ENCODE data around the gene UBR2. TPM values are rescaled to one million over a fixed set of nuclear protein-coding genes. Genes with fewer than 3 reads are reported as not detected.
"Not testable (repeated sequence)": the region's sequence is repeated elsewhere in the genome, so short reads cannot be mapped to it uniquely, and the experiment has no call there.

UBR2 gene
- total RNA-seq, 2 donors from 2014 or later: 35.1 to 40.7 TPM

DNA sequence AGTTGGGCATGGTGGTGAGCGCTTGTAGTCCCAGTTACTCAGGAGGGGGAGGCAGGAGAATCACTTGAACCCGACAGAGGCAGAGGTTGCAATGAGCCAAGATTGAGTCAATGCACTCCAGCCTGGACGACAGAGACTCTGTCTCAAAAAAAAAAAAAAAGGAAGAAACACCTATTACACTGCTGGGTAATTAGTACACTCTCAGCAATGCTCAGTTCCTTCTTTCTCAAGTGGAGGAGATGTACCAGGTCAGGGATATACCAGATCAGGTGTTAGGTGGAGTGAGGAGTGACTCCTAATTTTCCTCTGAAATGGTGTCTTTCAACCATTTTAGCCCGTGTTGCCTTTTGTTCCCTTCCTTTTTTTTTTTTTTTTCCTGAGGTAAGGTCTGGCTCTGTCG lies 30.0 kb upstream of the UBR2 start:
- H3K4me3 Mint-ChIP-seq: no peak overlapping the region

DNA sequence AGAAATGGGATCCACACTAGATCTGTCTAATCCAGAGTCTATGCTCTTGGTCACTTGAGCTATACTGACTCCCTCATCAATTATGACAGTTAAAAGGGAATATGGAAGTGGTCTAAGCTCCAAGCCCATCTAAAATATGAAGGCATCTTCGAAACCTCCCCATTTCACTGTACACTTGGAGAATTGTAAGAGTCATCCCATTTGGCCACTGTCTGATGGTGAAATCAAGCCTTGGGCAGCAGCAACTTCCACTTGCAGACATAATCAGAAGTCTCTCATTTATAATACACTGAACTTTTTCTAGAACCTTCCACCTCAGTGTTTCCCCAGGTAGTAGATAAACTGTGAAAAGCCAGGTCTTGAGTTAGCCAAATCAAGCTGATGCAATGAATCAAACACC lies 26.3 kb upstream of the UBR2 start:
- H3K36me3 Mint-ChIP-seq (ENCODE audit: low read depth): no peaks in the 10 kb centered on the region

More for the DNA sequence above, 30.0 kb upstream of the UBR2 start:
- H3K36me3 Mint-ChIP-seq (ENCODE audit: low read depth): no peaks in the 10 kb centered on the region
- no peaks in the 10 kb centered on the region for H3K9me3 ChIP-seq (ENCODE audit: control insufficient read depth, low read length, poor library complexity, severe bottlenecking)
- H3K4me1 Mint-ChIP-seq: no peaks in the 10 kb centered on the region
- H3K27me3 Mint-ChIP-seq: no peaks in the 10 kb centered on the region
- DNase-seq (no peak), ATAC-seq (no peak)
- no peak overlapping the region for H3K27ac Mint-ChIP-seq

DNA sequence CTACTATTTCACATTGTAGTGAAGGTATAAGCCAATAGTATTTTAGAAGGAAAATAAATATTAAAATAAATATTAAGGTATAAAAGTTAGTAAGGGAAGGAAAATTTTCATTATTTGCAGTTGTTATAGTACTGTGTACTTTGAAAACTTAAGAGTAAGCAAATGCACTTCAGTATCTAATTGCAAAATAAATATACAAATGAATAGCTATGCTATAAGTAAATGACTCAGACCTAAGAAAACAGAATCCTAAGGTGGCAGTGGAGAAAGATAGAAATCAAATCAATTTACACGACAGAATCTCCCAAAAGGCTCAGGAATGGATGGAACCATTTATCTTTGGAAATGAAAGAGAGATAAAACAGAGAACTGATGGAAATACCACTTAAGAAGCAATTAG lies 24.7 kb upstream of the UBR2 start:
- Mint-ChIP-seq H3K27me3 (peaks cover 11% of the 10 kb centered on the region), H3K4me3 (no peak overlapping the region), H3K36me3 (ENCODE audit: low read depth) (no peaks in the 10 kb centered on the region), H3K27ac (no peak overlapping the region), H3K4me1 (no peaks in the 10 kb centered on the region)
- DNase-seq (no peak), ATAC-seq (no peak)
- H3K9me3 ChIP-seq (ENCODE audit: control insufficient read depth, low read length, poor library complexity, severe bottlenecking): no peaks in the 10 kb centered on the region

More for the DNA sequence above, 26.3 kb upstream of the UBR2 start:
- no peak for ATAC-seq
- Mint-ChIP-seq H3K4me3 (no peak overlapping the region), H3K27me3 (peaks cover 11% of the 10 kb centered on the region), H3K4me1 (no peaks in the 10 kb centered on the region), H3K27ac (no peak overlapping the region)
- no peak for DNase-seq
- no peaks in the 10 kb centered on the region for H3K9me3 ChIP-seq (ENCODE audit: control insufficient read depth, low read length, poor library complexity, severe bottlenecking)

DNA sequence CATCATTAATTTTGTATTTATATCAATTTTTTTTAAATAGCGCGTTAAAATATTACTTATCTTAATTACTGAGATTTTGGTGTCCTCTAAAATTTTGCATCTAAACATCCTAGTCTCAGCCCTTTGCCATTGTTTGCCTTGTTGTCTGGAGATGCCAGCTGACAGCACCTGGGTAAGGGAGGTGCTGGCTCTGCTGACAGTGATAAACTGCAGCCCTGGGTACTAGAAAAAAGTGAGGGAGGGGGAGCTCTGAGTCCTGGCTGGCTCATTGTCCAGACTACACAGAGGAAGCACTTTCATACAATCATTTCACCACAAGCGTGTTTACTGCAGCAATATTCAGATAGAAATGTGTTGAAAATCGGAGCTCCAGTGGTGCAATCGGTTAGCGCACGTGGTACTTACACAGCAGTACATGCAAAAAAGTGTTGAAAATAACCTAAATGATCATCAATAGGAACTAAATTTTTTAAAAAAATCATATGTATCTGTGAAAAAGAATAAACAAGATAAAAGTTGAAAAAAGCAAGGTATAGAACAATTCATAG lies 18.5 kb upstream of the UBR2 start:
- Mint-ChIP-seq H3K4me1 (peaks cover 6% of the 10 kb centered on the region), H3K27me3 (peaks cover 17% of the 10 kb centered on the region), H3K27ac (no peak overlapping the region)

DNA sequence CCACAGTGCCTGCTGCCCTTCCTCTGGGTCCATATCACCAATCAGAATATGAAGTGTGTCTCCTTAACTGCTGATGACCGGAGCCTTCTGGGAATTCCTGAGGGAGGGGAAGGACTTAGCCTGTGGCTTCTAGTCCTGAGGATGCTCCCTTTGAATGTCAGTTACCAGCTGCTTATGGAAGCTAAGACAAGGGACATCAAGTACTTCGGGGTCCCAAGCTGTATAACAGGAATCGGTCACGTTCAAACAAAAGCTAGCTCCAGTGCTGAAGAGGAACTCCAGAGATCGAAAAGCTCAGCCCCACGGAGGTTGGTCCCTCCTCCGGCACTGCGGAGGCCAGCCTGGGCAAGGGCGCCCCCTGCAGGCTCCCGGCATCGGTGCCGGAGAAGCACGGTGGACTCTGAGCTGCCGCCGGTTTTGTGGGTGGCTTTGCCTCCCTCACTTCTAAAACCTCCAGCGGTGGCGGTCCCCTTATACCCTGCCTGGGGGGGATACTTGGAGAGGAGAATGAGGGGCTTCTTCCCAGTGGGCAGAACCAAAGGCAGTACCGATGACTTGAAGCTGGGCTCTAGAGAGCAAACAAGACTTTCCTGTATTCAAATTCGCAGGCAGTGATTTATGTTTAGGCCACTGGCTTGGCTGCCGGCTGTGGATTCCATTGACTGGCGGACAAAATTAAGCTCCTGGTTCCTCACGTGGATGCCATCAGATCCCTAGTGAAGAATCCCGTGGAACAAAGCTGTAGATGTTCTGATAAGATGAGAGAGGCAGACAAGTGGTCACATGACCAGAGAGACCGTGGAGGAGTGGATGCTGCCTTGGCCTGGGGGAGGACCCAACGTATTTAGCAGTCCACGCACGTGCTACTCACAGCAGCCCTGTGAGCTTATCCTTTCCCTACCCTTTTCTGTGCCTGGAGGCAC lies 16.2 kb upstream of the UBR2 start:
- DNase-seq (peak; percentile 76 to 93 (median 81)), ATAC-seq (peak; percentile 99)
- H3K4me1 Mint-ChIP-seq: peaks cover 6% of the 10 kb centered on the region
- peak overlapping the region; percentile 78 for H3K27ac Mint-ChIP-seq
- peaks cover 14% of the 10 kb centered on the region for H3K27me3 Mint-ChIP-seq
- peak overlapping the region; percentile 53 for H3K4me3 Mint-ChIP-seq
- H3K9me3 ChIP-seq (ENCODE audit: control insufficient read depth, low read length, poor library complexity, severe bottlenecking): no peaks in the 10 kb centered on the region
- no peaks in the 10 kb centered on the region for H3K36me3 Mint-ChIP-seq (ENCODE audit: low read depth)

More for the DNA sequence above, 18.5 kb upstream of the UBR2 start:
- no peaks in the 10 kb centered on the region for H3K36me3 Mint-ChIP-seq (ENCODE audit: low read depth)
- H3K4me3 Mint-ChIP-seq: no peak overlapping the region
- DNase-seq: no peak
- ATAC-seq: no peak
- H3K9me3 ChIP-seq (ENCODE audit: control insufficient read depth, low read length, poor library complexity, severe bottlenecking): no peaks in the 10 kb centered on the region

DNA sequence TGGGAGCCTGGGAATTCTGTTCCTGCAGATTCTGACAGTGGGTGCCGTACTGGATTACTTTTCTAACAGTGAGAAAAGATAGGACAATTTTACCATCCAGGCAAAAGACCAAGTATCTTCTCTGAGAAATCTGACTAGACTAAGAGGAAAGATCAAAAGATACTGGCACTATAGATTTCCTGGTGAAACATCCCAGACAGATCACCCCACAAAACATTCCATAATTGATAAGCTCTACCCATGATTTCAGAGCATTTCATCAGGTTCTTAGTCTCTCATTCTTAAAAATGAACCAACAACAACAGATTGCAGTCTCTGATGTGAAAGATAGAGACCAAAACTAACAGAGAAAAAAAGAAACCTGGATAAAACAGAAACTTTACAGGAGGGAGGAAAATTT lies 13.6 kb upstream of the UBR2 start:
- peaks cover 14% of the 10 kb centered on the region for H3K27me3 Mint-ChIP-seq
- no peak overlapping the region for H3K4me3 Mint-ChIP-seq
- peaks cover 11% of the 10 kb centered on the region for H3K4me1 Mint-ChIP-seq
- no peak for DNase-seq
- H3K36me3 Mint-ChIP-seq (ENCODE audit: low read depth): no peaks in the 10 kb centered on the region
- no peak for ATAC-seq
- no peak overlapping the region for H3K27ac Mint-ChIP-seq
- no peaks in the 10 kb centered on the region for H3K9me3 ChIP-seq (ENCODE audit: control insufficient read depth, low read length, poor library complexity, severe bottlenecking)

DNA sequence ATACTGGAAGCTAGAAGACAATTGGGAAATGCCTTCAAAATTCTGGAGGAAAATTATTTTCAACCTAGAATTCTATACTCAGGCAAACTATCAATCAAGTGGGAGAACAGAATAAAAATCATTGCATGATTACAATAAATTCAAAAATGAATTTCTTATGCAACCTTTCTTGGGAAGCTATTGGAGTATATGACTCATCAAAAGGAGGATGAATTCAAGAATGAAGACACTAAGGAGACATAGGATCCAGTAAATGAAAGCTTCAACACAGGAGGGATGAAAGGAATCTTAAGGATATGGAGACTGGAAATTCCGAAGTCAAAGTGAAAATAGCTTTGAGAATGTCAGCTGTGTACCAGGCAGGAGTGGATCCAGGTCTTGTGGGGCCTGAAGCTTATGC lies 12.6 kb upstream of the UBR2 start:
- H3K4me1 Mint-ChIP-seq: peaks cover 11% of the 10 kb centered on the region
- no peaks in the 10 kb centered on the region for H3K9me3 ChIP-seq (ENCODE audit: control insufficient read depth, low read length, poor library complexity, severe bottlenecking)
- H3K27ac Mint-ChIP-seq: no peak overlapping the region

DNA sequence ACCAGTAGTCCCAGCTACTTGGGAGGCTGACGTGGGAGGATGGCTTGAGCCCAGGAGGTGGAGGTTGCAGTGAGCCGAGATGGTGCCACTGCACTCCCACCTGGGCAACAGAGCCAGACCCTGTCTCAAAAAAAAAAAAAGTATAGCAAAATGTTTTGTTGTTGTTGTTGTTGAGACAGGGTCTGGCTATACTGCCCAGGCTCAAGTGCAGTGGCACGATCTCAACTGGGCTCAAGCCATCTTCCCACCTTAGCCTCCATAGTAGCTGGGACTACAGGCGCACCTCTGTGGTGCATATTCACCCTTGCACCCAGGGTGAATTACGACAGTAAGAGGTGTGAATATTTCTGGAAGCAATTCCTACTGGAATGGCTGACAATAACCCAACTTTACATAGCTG lies 11.4 kb upstream of the UBR2 start:
- H3K27me3 Mint-ChIP-seq: peaks cover 14% of the 10 kb centered on the region
- H3K4me1 Mint-ChIP-seq: peaks cover 11% of the 10 kb centered on the region
- H3K4me3 Mint-ChIP-seq: no peak overlapping the region
- no peak overlapping the region for H3K27ac Mint-ChIP-seq
- ATAC-seq: no peak
- no peak for DNase-seq
- H3K9me3 ChIP-seq (ENCODE audit: control insufficient read depth, low read length, poor library complexity, severe bottlenecking): no peaks in the 10 kb centered on the region
- no peaks in the 10 kb centered on the region for H3K36me3 Mint-ChIP-seq (ENCODE audit: low read depth)

More for the DNA sequence above, 12.6 kb upstream of the UBR2 start:
- Mint-ChIP-seq H3K27me3 (peaks cover 14% of the 10 kb centered on the region), H3K36me3 (ENCODE audit: low read depth) (no peaks in the 10 kb centered on the region), H3K4me3 (no peak overlapping the region)
- DNase-seq: no peak
- no peak for ATAC-seq

DNA sequence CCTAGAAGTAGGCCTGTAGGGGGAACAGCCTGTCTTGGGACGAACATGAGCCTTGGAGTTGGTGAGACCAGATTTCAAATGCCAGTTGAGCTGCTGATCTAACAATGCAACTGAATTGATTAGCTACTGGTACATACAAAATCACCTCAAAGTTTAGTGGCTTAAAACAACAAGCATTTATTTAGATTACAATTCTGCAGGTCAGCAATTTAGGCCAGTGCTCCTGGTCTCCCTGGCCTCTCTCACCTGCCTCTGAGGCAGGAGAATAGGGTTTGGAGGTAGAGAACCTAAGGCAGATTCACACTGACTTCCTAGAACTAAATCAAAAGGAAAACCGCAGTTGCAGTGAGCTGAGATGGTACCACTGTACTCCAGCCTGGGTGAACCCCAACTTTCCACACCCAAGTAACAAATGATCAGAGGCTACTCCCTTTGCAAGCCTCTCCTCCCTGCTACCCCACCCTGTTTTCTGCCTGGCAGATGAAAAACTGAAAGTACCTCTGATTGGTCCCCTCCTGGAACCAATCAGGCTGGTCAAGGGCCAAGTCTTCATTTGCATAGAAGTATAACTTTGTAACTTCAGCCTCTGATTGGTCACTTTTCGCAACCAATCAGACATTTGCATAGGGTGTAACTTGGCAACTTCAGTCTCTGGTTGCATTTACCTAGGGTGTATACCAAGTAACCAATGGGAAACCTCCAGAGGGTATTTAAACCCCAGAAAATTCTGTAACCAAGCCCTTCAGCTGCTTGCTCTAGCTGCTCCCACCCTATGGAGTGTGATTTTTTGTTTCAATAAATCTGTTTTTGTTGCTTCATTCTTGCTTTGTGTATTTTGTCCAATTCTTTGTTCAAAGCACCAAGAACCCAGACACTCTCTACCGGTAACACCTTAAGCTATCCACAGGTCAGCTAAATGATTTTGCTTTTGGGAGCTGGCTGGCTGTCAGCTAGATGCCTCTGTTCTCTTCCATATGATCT lies 8.1 kb upstream of the UBR2 start:
- ATAC-seq (peak; percentile 84), DNase-seq (no peak)
- H3K9me3 ChIP-seq (ENCODE audit: control insufficient read depth, low read length, poor library complexity, severe bottlenecking): no peaks in the 10 kb centered on the region
- peak overlapping the region; percentile 84 for H3K27ac Mint-ChIP-seq
- peaks cover 6% of the 10 kb centered on the region for H3K4me1 Mint-ChIP-seq
- H3K27me3 Mint-ChIP-seq: peaks cover 2% of the 10 kb centered on the region
- peak overlapping the region; percentile 69 for H3K4me3 Mint-ChIP-seq
- peaks cover 2% of the 10 kb centered on the region for H3K36me3 Mint-ChIP-seq (ENCODE audit: low read depth)

DNA sequence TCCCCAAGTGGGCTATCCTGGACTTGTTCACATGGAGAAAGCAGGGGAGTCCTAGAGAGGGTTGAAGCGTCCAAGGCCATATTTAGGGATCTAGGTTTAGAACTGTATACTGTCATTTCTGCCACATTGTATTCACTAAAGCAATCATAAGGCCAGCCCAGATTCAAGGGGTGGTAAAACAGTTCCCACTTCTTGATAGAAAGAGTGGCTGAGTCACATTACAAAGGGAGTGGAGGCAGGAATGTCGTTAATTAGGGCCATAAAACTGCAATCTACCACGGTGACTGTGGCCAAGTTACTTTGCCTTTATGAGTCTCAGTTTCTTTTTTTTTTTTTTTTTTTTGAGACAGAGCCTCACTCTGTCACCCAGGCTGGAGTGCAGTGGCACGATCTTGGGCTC lies 7.4 kb upstream of the UBR2 start:
- no peaks in the 10 kb centered on the region for H3K27me3 Mint-ChIP-seq
- peaks cover 2% of the 10 kb centered on the region for H3K36me3 Mint-ChIP-seq (ENCODE audit: low read depth)
- no peak for ATAC-seq
- no peaks in the 10 kb centered on the region for H3K9me3 ChIP-seq (ENCODE audit: control insufficient read depth, low read length, poor library complexity, severe bottlenecking)
- peaks cover 6% of the 10 kb centered on the region for H3K4me1 Mint-ChIP-seq
- H3K27ac Mint-ChIP-seq: peak overlapping the region; percentile 34
- H3K4me3 Mint-ChIP-seq: no peak overlapping the region
- no peak for DNase-seq

DNA sequence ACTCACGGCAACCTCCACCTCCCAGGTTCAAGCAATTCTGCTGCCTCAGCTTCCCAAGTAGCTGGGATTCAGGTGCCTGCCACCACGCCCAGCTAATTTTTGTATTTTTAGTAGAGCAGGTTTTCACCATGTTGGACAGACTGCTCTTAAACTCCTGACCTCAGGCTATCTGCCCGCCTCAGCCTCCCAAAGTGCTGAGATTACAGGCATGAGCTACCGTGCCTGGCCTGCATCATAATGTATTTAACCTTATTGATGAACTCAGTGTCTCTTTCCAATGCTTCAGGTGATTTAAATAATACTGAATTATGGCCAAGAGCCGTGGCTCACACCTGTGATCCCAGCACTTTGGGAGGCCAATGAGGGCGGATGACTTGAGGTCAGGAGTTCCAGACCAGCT lies 4.6 kb upstream of the UBR2 start:
- H3K36me3 Mint-ChIP-seq (ENCODE audit: low read depth); DNase-seq; H3K4me3 Mint-ChIP-seq; H3K4me1 Mint-ChIP-seq; H3K9me3 ChIP-seq (ENCODE audit: control insufficient read depth, low read length, poor library complexity, severe bottlenecking); H3K27ac Mint-ChIP-seq; H3K27me3 Mint-ChIP-seq; ATAC-seq: not testable (repeated sequence)

DNA sequence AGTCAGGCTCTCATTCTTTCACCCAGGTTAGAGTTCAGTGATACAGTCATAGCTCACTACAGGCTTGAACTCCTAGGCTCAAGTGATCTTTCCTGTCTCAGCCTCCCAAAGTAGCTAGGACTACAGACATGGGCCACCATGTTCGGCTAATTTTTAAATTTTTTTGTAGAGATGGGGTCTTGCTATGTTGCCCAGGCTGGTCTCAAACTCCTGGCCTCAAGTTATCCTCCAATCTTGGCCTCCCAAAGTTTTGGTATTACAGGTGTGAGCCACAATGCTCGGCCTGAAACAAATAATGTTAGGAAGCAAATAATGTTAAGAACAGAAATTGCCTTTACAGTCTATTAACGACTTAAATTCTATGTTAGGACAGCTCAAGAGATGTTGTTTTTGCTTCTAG lies 1.8 kb upstream of the UBR2 start:
- H3K27me3 Mint-ChIP-seq: no peaks in the 10 kb centered on the region
- no peak overlapping the region for H3K4me3 Mint-ChIP-seq
- DNase-seq (no peak), ATAC-seq (no peak)
- H3K9me3 ChIP-seq (ENCODE audit: control insufficient read depth, low read length, poor library complexity, severe bottlenecking): no peaks in the 10 kb centered on the region
- no peak overlapping the region for H3K27ac Mint-ChIP-seq
- peaks cover 17% of the 10 kb centered on the region for H3K4me1 Mint-ChIP-seq
- peaks cover 4% of the 10 kb centered on the region for H3K36me3 Mint-ChIP-seq (ENCODE audit: low read depth)

All from T-helper 17 cell (primary cell).